Stimulated activated CD4-positive, alpha-beta T cell treated with anti-CD3 and anti-CD28 coated beads, Interleukin-15, amount 100 ng/mL, for 1 hour (primary cell): ENCODE results near the gene TMEM253.

ENCODE experiments used
- DNase-seq, 2 donors: peaks; one replicate each; pipeline ENCODE4 v3.0.0-alpha.2; 2020; ENCODE audit warnings: low read depth in 1 of 2, low spot score in 1 of 2

The TMEM253 gene

DNA sequence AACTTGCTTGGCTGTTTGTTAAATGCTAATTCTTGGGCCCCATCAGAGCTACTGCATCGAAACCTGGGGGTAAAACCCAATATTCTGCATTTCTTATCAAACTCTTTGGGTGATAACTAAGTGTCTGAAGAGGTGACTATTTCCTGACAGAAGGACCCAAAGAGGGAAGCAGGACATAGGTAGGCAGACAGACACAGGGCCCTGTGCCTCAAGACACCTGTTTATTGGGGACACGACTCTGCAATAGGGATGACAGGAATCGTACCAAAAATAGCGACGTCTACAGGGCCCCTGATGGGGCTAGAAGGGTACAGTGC, 11.0 kb upstream of the TMEM253 start:
- no peak for DNase-seq

DNA sequence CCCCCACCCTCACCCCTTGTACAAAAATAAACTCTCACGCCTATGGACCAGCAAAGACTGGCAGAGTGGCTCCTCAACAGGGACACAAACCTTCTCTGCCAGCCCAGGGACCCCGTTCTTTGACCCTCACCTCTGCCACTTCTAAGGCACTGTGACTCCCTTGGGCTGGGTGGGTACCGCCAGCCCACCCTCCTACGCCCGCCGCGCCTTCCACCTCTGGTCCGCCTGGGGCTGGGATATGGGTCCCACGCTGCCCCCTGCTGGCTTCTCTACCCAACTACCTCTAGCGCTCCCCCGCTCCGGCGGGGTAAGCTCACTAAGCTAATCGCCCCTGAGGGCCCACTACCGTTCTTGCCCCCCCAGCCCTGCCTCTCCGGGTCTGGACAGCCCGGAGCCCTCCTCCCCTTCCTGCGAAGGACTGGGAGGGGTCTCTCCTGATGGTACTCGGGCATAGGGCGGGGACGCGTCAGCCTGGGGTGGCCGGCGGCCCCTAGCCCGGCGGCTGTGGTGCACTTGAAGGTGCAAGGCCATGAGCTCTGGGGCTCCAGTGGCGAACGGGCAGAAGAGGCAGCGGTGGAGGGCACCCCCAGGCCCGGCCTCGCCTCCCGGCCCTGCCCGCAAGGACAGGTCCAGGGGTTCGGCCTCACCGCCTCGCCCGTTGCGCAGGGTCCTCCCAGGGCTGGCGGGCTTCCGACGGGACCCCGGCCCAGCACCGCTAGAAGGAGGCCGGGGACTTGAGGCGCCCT, 10.5 kb upstream of the TMEM253 start:
- no peak for DNase-seq

DNA sequence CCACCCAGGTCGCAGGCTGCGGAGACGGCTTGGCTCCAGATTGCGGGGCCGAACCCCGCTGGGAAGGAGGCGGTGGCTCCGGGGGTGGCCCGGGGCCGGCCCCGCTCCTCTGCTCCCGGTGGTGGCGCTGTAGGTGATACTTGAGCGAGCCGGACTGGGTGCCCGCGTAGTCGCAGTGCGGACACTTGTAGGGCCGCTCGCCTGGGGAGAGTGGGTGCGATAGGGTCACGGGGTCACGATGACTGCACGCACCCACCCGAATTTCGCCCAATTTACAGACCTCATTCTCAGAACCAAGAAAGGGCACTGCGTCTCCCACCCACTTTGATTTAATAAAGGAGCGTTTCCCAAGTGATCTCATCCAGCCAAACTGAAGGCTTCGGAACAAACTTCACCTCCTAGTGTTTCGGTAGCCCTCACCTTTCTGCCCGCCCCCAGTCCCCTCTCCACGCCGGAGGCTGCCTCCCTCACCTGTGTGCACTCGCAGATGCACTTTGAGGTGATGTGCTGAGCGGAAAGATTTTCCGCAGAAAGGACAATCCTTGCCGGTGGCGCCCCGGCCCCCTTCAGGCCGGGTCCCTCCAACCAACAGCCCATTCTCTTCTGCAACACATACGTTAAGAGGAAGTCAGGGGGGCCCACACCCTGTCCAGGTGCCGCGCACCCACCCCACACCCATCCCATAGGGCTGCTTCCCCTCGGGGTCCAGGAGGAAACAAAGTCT, 9.8 kb upstream of the TMEM253 start:
- no peak for DNase-seq

DNA sequence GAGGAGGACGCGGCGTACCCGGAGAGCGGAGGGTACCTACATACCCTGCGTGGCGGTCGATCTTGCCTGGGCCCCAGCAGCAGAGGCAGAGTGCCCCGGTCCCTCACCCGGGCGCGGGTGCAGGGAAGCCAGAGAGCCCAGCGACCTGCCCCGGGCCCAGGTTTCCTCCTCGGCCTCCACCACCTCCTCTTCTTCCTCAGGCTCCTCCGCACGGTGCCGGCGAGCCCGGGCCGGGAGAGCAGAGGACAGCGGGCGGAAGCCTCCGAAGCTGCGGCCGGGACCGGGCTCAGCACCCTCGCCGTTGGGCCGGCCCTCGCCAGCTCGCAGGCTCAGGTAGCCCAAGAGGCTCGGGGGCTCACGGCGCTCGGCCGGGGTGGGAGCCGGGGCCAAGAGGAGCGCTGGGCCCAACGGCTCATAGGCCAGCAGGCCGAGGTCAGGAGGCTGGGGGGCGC, 9.0 kb upstream of the TMEM253 start:
- DNase-seq, result no peak

DNA sequence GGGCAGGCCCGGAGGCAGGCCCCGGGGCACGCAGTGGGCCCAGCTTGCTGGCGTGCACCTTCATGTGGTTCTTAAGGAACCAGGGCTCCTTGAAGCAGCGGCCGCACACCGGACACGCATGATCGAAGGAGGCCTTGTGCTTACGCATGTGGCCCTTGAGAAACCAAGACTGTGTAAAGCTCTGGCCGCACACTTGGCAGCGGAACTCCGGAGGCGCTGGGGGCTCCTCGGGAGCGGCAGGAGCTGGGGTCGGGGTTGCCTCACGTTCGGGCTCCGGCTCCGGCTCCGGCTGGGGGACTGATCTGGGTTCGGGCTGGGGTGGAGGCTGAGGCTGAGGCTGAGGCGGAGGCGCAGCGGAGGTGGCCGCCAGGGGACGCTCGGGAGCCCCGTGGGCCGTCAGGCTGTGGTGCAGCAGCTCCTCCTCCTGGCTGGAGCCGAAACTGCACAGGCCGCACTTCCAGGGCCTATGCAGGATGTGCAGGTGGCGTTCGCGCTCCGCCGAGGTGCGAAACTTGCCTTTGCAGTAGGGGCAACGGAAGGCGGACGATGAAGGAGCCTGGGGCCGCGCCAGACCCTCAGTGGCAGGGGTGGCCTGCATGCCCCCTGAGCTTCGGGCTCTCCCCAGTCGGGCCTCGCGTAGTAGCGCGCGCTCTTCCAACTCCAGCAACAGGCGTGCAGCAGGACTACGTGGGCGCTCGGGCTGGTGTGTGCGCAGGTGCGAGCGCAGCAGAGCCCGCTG, 8.4 kb upstream of the TMEM253 start:
- peak; percentile 86 to 94 for DNase-seq

DNA sequence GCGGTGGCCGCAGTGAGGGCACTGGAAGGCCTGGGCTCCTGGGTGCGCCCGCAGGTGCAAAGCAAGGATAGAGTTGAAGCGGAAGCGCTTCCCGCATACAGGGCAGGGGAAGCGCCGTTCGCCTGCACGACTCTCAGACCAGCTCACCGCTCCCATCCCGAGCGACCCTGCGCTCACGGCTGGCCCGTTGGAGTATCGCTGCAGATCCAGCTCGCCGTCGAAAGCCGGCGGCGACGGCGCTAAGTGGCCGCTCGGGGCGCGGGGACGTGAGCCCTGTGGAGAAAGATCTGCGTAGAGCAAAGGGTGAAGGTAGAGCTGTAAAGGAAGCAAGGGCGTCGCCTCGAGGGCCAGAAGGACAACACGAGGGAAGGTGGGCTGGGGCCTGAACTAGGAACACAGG, 7.8 kb upstream of the TMEM253 start:
- no peak for DNase-seq

DNA sequence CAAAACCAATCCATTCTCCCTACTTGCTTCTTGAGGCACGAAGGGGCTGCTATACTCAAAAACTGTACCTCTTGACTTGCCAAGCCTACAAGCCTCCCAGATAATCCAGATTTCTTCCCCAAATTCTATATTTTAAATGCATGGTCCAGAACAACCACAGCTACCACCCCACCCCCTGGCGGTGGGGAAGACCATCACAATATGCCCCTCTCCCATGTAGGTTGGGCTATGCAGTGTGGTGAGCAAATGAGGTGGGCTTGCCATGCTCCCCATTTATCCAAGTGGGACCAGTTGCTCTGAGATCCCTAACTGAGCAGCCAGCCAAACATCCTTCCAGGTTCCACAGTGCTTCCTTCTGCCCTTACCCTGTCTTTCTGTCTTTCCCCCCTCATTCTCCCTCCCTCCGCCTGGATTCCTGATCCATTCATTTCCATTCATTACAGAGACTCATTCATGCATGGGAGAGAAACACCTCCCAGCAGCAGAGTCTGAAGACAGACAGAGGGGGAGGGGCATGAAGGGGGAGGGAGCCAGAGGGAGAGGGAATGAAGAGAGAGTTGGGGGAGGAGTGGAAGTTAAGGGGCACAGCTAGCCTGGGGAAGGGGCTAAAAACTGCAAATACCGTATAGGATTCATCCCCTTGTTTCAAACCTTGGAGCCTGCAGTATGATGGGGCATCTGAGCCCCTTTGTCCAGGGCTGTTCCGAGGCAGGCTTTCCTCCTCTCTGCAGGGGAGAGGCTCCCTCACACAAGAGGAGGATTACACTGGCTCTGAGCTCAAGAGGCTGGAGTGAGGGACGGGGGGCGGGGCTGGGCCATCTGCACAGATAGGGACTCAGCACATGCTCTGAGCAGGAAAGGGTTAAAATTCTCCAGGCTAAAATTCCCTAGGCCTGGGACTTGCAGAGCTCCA, 6.8 kb upstream of the TMEM253 start:
- no peak for DNase-seq

DNA sequence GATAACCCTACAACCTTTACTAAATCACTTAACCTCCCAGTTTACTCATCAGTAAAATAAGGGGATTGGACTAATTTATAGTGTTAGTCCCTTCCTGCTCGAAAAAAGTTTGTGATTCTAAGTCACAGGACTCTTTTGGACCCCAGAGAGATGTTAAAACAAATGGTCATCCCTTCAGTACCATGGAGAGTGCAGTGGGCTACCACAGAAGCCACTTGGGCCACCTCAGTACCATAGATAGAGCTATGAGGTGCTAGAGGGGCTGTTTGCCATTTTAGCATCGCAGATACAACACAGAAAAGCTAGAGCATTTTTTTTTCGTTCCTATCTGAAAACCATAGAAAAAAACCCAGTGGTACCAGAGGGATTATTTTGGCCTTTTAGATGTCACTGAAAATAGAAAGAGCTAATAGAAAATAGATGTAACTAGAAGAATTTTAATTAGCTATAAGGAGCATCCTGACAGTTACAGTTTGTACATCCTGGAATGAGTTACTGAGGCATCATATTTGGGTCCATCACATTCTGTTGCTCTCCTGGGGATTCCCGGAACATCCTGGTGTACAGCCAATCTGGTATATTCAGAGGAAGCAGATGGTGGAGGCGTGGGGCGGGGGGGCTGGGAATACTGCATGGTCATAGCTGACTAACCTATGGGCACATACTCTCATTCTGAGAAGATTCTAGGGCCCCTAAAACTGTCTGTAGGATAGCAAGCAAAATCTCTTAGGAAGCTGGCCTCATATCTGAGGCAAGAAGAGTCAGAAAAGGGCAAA, 5.2 kb upstream of the TMEM253 start:
- no peak for DNase-seq

DNA sequence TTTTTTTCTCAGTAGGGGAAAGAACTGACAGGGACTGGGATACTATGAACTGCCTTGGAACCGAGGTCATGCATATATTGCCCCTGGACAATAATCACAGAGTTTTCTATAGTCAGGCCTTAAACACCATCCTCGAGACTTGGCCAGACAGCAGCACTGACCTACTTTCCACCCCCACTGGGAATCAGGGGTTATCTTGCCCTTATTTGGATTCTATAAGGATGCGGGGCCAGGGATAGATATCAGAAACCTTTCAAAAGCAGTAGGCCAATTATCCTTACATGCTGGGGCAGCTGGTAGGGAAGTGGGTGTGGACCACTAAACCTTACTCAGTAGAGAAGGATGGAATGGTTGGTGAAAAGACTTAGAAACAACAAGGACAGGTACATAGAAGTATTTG, 4.4 kb upstream of the TMEM253 start:
- DNase-seq, result no peak

DNA sequence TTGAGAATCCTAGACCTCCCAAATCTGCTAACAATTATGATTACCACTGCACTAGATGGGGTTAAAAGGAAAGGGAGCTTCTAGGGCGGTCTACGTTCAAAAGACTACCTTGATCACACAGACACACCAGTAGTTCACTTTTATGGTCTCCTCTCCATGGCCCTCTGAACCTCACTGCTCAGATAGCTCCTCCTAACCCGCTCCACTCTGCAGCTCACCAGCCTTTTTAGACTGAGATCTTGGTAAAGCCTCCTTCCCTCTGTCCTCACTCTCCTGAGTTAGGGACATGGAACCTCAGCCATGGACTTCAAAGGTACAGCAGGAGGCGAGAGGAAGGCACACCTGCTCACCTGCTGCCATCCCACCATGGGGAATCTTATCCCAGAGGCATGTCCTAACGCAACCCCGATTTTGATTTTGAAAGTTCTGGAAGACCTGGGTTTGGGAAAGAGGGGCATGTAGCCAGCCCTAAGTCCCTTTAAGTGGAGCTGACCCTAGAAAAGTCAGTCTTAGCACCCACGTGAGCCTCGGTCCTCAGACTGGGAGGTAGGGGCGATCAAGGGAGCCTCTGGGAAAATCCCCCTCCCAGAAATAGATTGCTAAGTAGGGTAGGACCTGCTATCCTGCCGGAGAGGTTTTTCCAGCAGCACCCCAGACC, 3.8 kb upstream of the TMEM253 start:
- no peak for DNase-seq

DNA sequence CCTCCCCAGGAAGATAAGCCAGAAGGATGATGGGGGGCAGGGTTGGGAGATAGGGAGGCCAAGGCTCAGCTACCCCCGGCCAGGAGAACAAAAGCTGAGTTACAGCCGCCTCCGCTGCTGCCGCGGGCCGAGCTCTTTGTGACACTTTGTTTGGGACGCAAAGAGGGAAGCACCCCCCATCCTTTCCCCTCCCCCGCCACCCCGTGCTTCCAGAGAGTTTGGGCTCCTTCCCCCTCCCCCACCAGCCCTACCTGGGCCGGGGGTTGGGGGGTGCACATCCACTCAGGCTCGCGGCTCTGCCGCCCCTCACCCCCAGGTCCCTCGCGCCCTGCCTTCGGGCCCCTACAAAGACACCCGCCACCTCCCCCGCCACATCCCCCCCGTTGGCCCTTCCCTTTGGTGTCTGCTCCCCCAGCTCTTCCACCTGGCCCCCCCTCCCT, 3.2 kb upstream of the TMEM253 start:
- DNase-seq, result no peak

DNA sequence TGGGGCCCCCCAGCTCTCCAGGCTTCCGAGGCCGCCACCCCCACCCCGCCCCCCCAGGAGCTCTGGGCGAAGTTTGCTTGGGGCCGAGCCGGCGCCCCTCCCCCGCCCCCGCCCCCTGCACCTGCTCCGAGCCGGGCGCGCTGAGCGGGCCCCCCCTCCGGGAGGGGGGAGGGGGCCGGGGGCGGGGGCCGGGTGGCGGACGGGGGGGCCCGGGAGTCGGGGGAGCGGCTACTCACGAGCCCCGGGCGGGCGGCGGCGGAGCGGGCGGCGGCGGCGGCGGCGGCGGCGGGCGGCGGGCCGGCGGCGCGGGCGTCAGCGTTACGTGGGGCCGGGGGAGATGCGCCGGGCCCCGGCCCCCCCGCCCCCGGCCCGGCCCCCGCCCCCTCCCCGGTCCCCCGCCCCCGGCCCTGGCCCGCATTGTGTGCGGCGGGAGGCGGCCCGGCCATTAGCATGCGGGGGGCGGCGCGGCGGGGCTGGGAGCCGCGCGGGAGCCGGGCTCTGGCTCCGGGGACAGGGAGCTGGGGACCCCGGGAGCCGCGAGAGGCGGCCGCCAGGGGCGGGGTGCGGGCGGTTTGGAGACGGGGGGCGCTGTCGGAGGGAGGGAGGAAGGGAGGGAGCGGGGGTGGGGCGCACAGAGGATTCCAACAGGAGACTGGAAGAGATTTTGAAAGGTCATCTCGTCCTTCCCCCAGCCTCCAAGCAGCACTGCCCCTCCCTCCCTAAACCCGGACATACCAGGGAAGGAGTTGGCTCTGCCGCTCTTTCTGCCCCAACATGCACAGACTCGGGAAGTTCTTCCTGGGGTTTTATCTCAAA, 2.6 kb upstream of the TMEM253 start, which contains the start of gene ZNF219:
Gene ZNF219, minus strand, starts transcription at position 580 of the 816 bp plus-strand sequence. CDS start 5,064 bp downstream, outside the sequence.
- DNase-seq, result peak in 1 of 2 donors; percentile 14

DNA sequence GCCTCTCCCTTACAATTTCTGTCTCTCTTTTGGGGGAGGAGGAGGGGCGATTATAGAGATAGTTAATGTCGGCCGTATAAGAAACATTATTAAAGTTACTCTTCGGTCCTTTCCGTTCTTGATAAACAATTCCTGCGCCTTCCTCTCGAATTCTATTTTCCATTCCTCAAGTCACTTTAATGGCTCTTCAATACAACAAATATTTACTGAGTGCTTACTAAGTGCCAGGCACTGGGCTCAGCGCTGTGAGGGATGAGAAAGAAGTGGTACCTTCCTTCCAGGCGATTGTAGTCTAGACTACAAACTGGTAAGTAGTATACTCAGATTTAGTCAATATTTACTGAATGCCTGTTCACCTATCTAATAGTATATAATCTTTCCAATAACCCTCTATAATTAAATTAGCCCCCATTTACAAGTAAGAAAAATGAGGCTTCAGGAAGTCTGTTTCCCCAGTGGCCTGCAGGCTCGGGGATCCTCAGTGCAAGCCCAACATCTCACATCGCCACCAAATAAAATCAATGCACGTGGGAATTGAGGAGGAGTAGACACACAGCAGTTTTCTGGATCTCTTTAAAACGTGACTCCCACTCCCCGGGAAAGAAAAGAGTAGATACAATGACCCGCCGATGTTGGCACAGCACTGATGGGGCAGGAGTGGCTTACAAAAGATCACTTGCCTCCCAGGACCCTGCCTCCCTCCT, 1.8 kb upstream of the TMEM253 start:
- DNase-seq, result no peak

DNA sequence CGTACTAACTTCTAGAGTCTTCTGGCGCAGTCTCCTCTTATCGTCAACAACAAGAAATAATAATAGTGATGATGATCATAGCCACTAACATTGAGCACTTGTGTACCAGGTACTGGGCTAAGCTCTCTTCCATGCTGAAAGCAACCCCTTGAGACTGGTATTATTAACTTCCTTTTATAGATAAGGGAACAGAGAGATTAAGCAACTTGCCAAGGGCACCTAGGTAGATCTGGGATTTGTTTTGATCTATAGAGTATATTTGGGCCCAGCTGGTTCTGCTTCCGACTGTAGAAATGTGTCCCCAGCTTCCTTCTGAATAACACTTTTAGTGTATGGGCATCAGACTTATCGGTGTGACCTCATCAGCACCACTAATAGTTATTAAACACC, 1.3 kb upstream of the TMEM253 start:
- no peak for DNase-seq

DNA sequence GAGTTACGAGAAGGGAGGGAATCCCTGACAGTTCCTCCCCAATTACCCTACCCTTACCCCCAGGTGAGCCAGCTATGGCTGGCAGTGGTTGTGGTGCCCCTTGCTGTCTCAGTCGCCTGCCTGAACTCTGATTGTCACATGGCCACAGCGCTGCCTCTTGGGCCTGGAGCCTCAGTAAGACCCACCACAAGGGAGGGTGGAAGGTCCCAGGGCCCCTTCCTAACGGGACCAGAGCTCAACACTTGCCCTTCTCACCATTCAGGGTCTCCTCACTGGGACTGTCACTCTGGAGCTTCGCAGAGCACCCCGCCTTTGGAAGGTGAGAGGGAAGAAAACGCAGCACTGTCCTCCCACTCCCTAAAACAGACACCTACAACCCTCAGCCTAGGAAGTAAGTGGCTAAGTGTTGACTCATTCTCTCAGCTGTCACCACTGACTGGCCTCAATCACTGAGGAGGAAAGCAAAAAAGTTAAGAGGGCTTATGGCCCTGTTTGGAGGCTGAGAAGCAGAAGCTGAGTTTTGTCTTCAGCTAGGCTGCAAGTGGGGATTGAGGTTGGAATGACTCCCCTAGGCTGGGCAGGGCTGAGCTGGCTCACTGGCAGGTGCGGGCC, 1.0 kb downstream of the TMEM253 start:
- no peak for DNase-seq

DNA sequence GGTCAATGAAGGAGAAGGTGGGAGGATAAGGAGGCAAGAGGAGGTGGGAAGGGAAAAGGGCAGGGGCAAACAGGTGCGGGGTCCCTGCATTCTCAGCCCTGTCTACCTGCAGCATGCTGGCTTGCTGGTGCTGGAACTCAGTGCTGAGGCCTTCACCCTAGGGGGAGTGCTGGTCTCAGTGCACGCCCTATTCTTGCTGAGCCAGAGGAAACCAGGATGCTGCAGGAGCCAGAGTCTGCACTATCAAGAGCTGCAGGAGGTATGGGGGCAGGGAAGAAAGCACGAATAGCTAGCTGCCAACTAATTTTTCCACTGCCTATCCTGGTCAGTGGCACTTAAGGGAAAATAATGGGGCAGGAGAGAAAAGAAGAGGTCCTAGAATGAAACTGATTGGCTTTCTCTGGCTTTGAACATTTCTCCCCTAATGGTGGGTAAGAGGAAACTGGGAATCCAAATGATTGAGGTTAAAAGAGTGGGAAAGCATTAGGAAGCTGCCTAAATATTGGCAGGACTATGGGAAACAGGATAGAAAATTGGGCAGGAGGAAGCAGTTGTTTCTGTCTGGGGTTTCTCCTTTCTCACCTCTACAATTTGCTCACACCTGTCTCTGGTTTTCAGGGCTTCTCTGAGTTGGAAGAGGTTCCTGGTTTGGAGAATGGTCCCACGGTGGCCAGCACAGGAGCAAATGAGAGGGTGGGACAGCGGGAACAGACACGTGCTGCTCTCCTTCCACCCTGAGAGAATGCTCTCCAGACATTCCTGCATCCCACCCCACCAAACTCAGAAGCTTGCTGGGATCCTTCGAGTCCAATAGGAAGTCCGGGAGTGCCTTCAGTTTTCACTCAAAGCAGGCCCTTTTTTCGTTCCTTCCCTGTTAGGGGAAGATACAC, 1.9 kb downstream of the TMEM253 start:
- DNase-seq, result no peak

DNA sequence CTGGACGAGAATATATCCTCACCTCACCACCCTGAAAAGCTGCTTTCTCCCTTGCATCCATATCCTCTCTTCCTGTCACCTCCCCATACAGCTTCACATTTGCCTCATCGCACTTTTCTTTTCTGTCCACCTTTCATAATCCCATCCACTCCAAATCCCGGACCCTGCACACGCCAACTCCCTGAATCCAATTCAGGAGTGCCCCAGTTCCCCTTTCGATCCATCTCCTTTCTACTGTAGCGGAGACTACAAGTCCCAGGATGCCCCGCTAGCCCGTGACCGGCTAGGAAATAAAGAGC, 2.5 kb downstream of the TMEM253 start:
- no peak for DNase-seq
